ENCODE data around the gene NCOA1.
"Not testable (repeated sequence)": the region's sequence is repeated elsewhere in the genome, so short reads cannot be mapped to it uniquely, and the experiment has no call there.

- not testable (repeated sequence) for TF ChIP-seq CTCF (IDR thresholded peaks at IDR 0.05); CHD2 (IDR thresholded peaks at IDR 0.05; ENCODE audit: low read length, partially characterized antibody); TAF1 (IDR thresholded peaks at IDR 0.05; ENCODE audit: borderline replicate concordance, low read depth, low read length); EP300 (IDR thresholded peaks at IDR 0.05; ENCODE audit: borderline replicate concordance in 1 of 2, low read depth in 1 of 2, low read length in 1 of 2); ELF1 (IDR thresholded peaks at IDR 0.05); POLR2AphosphoS5 (IDR thresholded peaks at IDR 0.05; ENCODE audit: low read depth, low read length)
These were observed 6.4 kb upstream of the NCOA1 start for GRCh38 chr2:24484677-24485076.
